ENCODE measurements around the gene CRYBG3. TPM values are rescaled to one million over a fixed set of nuclear protein-coding genes. Genes with fewer than 3 reads are reported as not detected.

The CRYBG3 gene
- polyA plus RNA-seq, 10 donors, result 17.3 to 28.6 (median 22.6) TPM

DNA sequence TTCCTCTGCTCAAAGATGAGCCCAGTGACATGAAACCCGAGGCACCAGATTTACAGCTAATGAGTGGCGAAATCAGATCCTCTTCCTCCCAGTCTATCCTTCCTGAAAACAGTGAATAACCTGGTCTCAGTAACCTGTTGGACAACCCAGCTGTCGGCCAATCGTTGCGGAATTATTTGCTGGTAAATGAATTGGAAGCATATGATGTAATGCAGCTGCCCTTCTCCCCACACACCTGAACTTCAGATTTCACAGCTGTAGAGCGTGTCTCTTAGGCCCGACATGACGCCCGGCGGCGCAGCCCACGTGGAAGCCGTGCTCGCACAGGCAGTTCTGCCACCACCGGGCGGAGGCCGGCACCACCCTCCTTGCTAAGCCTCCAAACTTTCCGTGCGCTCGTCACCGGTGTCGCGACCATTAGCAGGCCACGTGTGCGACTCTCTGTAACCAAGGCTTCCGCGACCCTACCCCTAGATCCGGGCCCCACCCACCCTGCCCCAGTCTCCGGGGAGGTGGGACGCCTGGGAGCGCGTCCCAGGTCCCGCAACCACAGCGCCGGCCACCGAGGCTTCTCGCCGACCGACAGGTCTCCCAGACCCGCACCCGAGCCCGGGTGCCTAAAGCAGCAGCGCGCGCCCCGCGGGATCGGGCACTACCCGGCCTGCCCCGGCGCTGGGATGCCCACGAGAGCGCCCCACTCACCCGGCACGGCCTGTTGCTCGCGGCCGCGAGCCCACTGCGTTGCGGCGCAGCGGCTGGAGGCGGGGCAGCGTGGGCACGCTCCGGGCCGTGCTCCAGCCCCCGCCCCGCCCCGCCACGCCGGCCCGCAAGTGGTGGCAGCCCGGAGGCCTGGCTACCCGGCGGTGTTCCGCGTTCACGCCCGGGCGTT is 150.1 kb downstream of the CRYBG3 start, which contains the start of gene RIOX2:
Gene RIOX2, minus strand, starts transcription at position 753 of the 889 bp plus-strand sequence. CDS start 4,838 bp downstream, outside the sequence.
- DNase-seq, result peak in 2 of 3 donors; percentile 69 to 87

DNA sequence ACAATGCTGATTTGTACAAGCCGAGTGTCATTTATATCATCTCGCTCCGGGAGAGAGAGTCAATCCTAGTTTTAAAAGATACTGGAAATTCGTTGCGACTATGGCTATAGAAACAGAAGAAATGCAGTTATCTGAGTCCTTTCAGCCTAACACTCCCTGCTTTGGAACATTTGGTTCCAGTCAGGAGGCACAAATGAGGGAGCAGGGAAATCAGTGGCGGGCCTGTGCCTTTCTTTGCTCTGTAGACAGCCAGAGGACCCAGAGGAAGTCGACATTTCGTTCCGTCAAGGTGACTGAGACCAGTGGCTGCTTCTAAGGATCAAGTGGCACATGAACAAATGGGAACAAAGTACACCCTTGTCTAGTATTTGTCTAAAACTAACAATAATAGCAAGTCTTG is 151.2 kb downstream of the CRYBG3 start:
- no peak for DNase-seq

DNA sequence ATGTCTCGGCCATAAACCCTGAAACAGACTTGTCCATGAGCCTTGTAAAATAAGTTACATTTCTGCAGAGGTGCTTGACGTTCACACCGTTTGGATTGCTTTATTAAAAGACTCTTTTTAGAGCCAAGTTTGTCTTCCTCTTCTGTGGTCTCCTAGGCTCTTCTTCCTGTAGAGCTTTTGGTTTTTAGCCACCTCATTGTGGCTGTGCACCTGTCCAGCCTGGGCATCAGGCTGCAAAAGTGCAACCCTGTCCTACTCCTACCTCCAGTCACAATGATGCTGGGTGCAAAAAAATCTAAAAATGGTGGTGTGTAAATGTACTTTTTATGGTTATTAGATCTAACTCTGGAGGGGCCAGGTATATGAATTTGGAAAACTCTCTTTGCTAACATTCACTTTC is 153.2 kb downstream of the CRYBG3 start:
- DNase-seq, result no peak

DNA sequence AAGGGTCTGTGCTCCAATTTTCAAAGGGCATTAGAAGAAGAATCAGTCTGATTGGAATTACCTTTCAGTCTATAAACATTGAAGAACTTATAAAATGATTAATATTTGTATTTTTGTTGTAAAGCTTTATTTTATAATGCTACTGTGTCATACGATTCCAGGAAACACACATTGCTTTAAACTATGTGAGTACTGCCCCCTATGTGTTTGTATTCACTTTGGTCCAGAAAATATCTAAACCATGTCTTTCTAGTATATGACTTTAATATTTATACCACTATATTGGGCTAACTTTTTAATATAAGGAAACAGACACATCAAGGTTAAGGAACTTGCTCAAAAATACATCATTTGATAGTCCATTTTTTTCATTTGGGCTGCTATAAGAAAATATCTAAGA is 153.7 kb downstream of the CRYBG3 start:
- DNase-seq, result no peak

DNA sequence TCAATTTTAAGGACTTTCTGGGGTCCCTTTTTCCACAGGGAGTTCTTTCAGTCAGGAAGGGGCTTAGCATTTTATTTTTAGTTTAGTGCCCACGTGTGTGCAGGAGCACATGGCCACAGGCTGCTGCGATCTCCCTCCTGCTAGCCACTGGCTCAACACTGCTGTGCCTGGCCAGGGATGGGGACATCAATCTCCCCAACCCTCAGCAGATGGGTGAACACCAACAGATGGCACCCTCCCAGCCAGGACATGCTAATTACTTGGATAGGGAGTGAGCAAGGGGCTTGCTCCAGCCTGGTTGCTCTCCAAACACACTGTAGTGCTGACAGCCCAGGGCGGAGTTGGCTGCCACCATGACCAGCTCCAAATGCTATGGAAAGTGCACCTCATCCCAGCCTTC is 157.8 kb downstream of the CRYBG3 start:
- DNase-seq, result peak in 1 of 3 donors; percentile 27

DNA sequence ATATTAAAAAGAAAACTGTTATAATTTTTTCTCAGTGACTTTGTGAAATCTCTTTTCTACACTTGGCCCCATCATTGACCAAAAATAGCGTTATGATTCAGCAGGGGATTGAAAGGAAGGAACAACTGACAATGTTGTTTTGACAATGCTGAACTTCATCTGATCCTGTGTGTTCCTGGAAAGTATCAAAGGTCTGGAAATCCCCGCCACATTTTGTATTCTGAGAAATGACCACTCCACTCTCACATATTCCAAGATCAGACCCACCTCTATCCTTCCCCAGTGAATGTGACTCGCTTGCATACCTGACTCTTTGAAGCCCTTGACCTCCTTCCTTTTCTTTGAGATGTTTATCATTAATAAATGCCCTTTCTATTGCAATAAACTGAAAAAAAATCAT is 160.1 kb downstream of the CRYBG3 start:
- peak; percentile 69 to 85 (median 74) for DNase-seq

- DNase-seq, result peak; percentile 76 to 93 (median 83)
Measured at GRCh38 chr3:97983933-97984491, 162.2 kb downstream of the CRYBG3 start.

GRCh38 chr3:97987306-97987705 is 165.5 kb downstream of the CRYBG3 start:
- peak in 1 of 3 donors; percentile 29 for DNase-seq

- no peak for DNase-seq
Measured at GRCh38 chr3:97988784-97989568, 167.2 kb downstream of the CRYBG3 start.

GRCh38 chr3:97990624-97991292 is 168.9 kb downstream of the CRYBG3 start:
- DNase-seq, result no peak

DNA sequence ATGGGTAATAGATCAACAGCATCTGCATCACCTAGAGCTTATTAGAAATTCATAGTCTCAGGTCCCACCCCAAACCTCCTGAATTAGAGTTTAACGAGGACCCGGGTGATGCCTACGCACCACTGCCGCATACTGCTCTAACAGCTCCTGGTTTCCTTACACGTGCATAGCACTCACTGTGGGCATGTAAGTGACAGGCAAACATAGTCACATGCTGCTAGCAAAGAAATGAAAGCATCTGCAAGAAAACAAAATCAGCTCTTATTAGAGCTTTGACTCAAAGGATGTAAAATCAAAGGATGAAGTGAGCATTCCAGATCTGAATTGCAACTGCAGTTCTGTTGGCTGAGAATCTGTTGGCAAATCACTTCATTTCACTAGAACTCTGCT is 169.5 kb downstream of the CRYBG3 start:
- no peak for DNase-seq

GRCh38 chr3:97992547-97993173 is 170.8 kb downstream of the CRYBG3 start:
- no peak for DNase-seq

DNA sequence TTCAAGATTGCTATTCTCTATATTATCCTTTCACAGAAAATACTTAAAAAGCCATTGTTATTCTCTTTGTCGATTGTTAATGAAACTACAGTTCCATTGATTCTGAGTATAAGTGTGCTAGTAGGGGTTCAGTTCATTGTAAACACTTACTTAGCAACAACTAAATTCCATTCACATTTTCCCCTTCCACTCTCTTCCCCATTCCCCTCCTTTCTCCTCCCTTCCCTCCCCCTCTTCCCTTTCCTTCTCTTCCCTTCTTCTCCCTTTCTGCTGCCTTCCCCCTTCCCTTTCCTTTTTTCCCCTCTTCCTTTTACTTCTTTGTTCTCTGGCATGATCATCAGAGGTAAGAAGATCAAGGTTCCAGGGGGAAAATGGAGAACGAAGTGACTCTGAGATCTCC is 171.7 kb downstream of the CRYBG3 start:
- no peak for DNase-seq

DNA sequence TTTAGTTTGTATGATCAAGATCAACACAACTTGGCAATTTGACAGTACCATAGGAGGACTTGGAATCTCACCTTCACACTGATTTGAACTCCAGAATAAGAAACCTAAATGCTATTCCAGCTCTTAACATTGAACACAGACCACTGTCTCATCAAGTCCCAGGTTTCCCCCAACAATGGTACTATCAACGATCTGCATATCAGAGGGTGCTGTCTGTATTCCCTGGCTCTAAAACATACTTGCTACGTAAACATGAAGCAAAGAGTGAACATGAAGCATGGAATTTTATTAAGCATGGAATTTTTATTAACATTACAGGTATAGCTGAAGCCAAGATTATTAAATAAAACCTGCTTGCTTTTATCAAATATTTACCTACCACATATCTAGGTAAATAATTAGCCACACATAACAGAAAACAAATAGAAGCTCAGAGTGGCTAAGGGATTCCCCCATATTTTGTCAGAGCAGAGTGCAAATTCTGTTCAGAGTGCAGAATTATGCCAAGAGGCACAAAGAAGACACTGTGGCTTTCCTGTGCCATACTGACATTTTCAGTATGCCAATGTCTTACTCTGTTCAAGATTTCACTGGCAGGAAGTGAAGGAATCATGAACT is 172.6 kb downstream of the CRYBG3 start:
- DNase-seq, result no peak

Other genes starting within 250 kb of the CRYBG3 start
- gene ARL6, start 57.3 kb upstream of the CRYBG3 start, polyA plus RNA-seq (ENCODE audit: insufficient read length in 10 of 10), result 1 to 10 TPM; 5.2 to 9.0 (median 6.7) TPM
- gene RIOX2, start 150.4 kb downstream of the CRYBG3 start, polyA plus RNA-seq (ENCODE audit: insufficient read length in 10 of 10), result 10 to 100 TPM; 31.8 to 54.7 (median 38.5) TPM
- gene GABRR3, start 213.3 kb downstream of the CRYBG3 start, polyA plus RNA-seq (ENCODE audit: insufficient read length in 10 of 10), result not detected